MCF 10A (cell line): ENCODE measurements around the gene PAX6. TPM values are rescaled to one million over a fixed set of nuclear protein-coding genes. Genes with fewer than 3 reads are reported as not detected.

Source experiments
- BruUV-seq: library from RNA; stranded (reverse); fragments of 400-500 nt; replicated peaks from 2 replicates; lab custom pipeline; 2021; lab: Mats Ljungman, UMichigan
- CTCF ChIA-PET: fragments of 300-600 bp; sonication (Branson Sonifier 250); formaldehyde crosslinking; extraction: SDS; loops from one replicate; lab custom pipeline; 2021; ENCODE audit warnings: antibody characterized with exemption, inconsistent platforms; lab: Yijun Ruan, JAX
- POLR2A ChIA-PET: fragments of 300-600, 350-650 bp; sonication (Branson Sonifier 250); formaldehyde crosslinking; extraction: SDS; loops from one replicate; lab custom pipeline; 2020; ENCODE audit warnings: antibody characterized with exemption, inconsistent platforms; lab: Yijun Ruan, JAX
- DNase-seq: peaks from one replicate; pipeline ENCODE4 v3.0.0-alpha.2; 2018; ENCODE audit not compliant: unreplicated experiment
- H3K27ac Mint-ChIP-seq: one replicate; pipeline ENCODE4 v1.8.0; 2022; ENCODE audit warnings: mild to moderate bottlenecking, low read depth, mixed read lengths; ENCODE audit not compliant: unreplicated experiment
- H3K27me3 Mint-ChIP-seq: one replicate; pipeline ENCODE4 v1.8.0; 2022; ENCODE audit warnings: mixed read lengths; ENCODE audit not compliant: insufficient read depth, unreplicated experiment
- H3K36me3 Mint-ChIP-seq: one replicate; pipeline ENCODE4 v1.8.0; 2022; ENCODE audit warnings: mild to moderate bottlenecking, moderate library complexity, mixed read lengths; ENCODE audit not compliant: insufficient read depth, unreplicated experiment
- H3K4me1 Mint-ChIP-seq: one replicate; pipeline ENCODE4 v1.8.0; 2022; ENCODE audit warnings: mixed read lengths; ENCODE audit not compliant: insufficient read depth, unreplicated experiment
- H3K4me3 Mint-ChIP-seq: one replicate; pipeline ENCODE4 v1.8.0; 2022; ENCODE audit warnings: mild to moderate bottlenecking, moderate library complexity, mixed read lengths; ENCODE audit not compliant: unreplicated experiment
- H3K9me3 Mint-ChIP-seq: one replicate; pipeline ENCODE4 v1.8.0; 2022; ENCODE audit warnings: mixed read lengths; ENCODE audit not compliant: unreplicated experiment
- CTCF ChIP-seq: fragments of 200-600 bp; IDR thresholded peaks from one replicate; pipeline ENCODE4 v1.8.0; 2022; ENCODE audit warnings: antibody characterized with exemption, mild to moderate bottlenecking; ENCODE audit not compliant: unreplicated experiment
- intact Hi-C: fragments of 100-400 bp; cut with micrococcal nuclease; formaldehyde crosslinking; loops from 2 replicates; pipeline ENCODE4 v1.14.1; 2022
- total RNA-seq: library from RNA; stranded (reverse); gene quantifications from 2 replicates; pipeline ENCODE4 v1.2.3, GENCODE V29; 2022

The PAX6 gene
- total RNA-seq, 1 experiment from 2014 or later = not detected

- no peak for TF ChIP-seq CTCF
- ChIA-PET CTCF (no interaction called here), POLR2A (no interaction called here)
- Mint-ChIP-seq H3K9me3 (peaks cover 21% of the 10 kb centered on the region), H3K4me3 (no peak overlapping the region), H3K4me1 (peaks cover 6% of the 10 kb centered on the region), H3K36me3 (peaks cover 5% of the 10 kb centered on the region), H3K27ac (no peak overlapping the region), H3K27me3 (peaks cover 52% of the 10 kb centered on the region)
- no TSS peak for BruUV-seq
- intact Hi-C loops = no loop called here
- DNase-seq = no peak
These were observed 11.4 kb downstream of the PAX6 start for GRCh38 chr11:31799435-31800397.

- Mint-ChIP-seq H3K27ac (no peak overlapping the region), H3K4me3 (no peak overlapping the region), H3K36me3 (peaks cover 5% of the 10 kb centered on the region), H3K27me3 (peaks cover 43% of the 10 kb centered on the region), H3K4me1 (peaks cover 6% of the 10 kb centered on the region), H3K9me3 (peaks cover 21% of the 10 kb centered on the region)
- POLR2A ChIA-PET = no interaction called here
- BruUV-seq = no TSS peak
- TF ChIP-seq CTCF = no peak
- DNase-seq = no peak
- CTCF ChIA-PET = no interaction called here
- intact Hi-C loops = no loop called here
These were observed 12.3 kb downstream of the PAX6 start for GRCh38 chr11:31798554-31799434.

GRCh38 chr11:31798057-31798553, 13.0 kb downstream of the PAX6 start:
- peaks cover 5% of the 10 kb centered on the region for H3K36me3 Mint-ChIP-seq
- DNase-seq = no peak
- no peak overlapping the region for H3K4me3 Mint-ChIP-seq
- H3K4me1 Mint-ChIP-seq = peaks cover 6% of the 10 kb centered on the region
- intact Hi-C loops = no loop called here
- ChIA-PET POLR2A (no interaction called here), CTCF (no interaction called here)
- TF ChIP-seq CTCF = no peak
- H3K27ac Mint-ChIP-seq = no peak overlapping the region
- peaks cover 36% of the 10 kb centered on the region for H3K27me3 Mint-ChIP-seq
- no TSS peak for BruUV-seq
- H3K9me3 Mint-ChIP-seq = peaks cover 21% of the 10 kb centered on the region
